HepG2 (cell line): Measurements from ENCODE around the gene CA10. TPM values are rescaled to one million over a fixed set of nuclear protein-coding genes. Genes with fewer than 3 reads are reported as not detected.

ENCODE experiments used
- ATAC-seq: fragments of 200-7000 bp; cut with Tn5 transposase; 3 replicates; pipeline ENCODE4 v1.9.1; 2020; ENCODE audit warnings: mild to moderate bottlenecking, moderate library complexity
- BruUV-seq: library from RNA; stranded (reverse); fragments of 400-500 nt; replicated peaks from 2 replicates; lab custom pipeline; 2021; lab: Mats Ljungman, UMichigan
- CTCF ChIA-PET: fragments of 300-600 bp; formaldehyde crosslinking; extraction: SDS; loops from one replicate; lab custom pipeline; 2021; ENCODE audit warnings: low total read pairs, inconsistent platforms, low intra/inter-chr PET ratio; lab: Yijun Ruan, JAX
- POLR2A ChIA-PET: fragments of 350-600 bp; sonication (Branson Sonifier 250); formaldehyde crosslinking; loops from one replicate; lab custom pipeline; 2020; ENCODE audit warnings: antibody characterized with exemption, inconsistent platforms; lab: Yijun Ruan, JAX
- DNase-seq: peaks from one replicate; pipeline ENCODE4 v3.0.0-alpha.2; 2015; ENCODE audit warnings: low spot score
- FAIRE-seq: peaks from 3 replicates; lab custom pipeline; 2011; peaks lifted over from hg19 to GRCh38; lab: Jason Lieb, UNC
- H2AFZ ChIP-seq: one replicate; pipeline ENCODE4 v1.6.1; 2011; ENCODE audit warnings: low read length, inconsistent platforms
- H3K27ac ChIP-seq: fragments of 300-600 bp; 3 replicates; pipeline ENCODE4 v1.8.0; 2011; ENCODE audit warnings: mixed run types, mild to moderate bottlenecking, mixed read lengths, low read length, inconsistent platforms; ENCODE audit not compliant: insufficient read depth; ENCODE audit errors: extremely low read length
- H3K27me3 ChIP-seq, 2 experiments: fragments of 200-600 bp in 1 of 2; 2 replicates in 1 of 2; 3 replicates in 1 of 2; pipeline versions ENCODE4 v1.6.0 to v1.8.0; 2011; ENCODE audit warnings: low read length in 2 of 2, mild to moderate bottlenecking in 2 of 2, moderate library complexity in 2 of 2, inconsistent platforms in 1 of 2; ENCODE audit not compliant: insufficient read depth in 2 of 2, control insufficient read depth in 1 of 2
- H3K36me3 ChIP-seq, 2 experiments: fragments of 200-600 bp in 1 of 2; replicated peaks in 1 of 2; 2 replicates in 1 of 2; 3 replicates in 1 of 2; pipeline versions ENCODE4 v1.5.1 to v1.8.0; 2011; ENCODE audit warnings: low read length in 2 of 2, inconsistent platforms in 1 of 2; ENCODE audit not compliant: insufficient read depth in 2 of 2, control insufficient read depth in 1 of 2
- H3K4me1 ChIP-seq: 2 replicates; pipeline ENCODE4 v1.5.1; 2012; ENCODE audit warnings: low read length, inconsistent platforms; ENCODE audit not compliant: insufficient read depth
- H3K4me2 ChIP-seq: 2 replicates; pipeline ENCODE4 v1.6.0; 2011; ENCODE audit warnings: low read depth, low read length, inconsistent platforms
- H3K4me3 ChIP-seq, 3 experiments: fragments of 200-600 bp in 1 of 3; sonication (generic), shearing (Covaris generic) in 1 of 3; replicated peaks in 1 of 3; 2 replicates each; pipeline ENCODE4 v1.5.1; 2011 to 2016; ENCODE audit warnings: low read length in 3 of 3, inconsistent platforms in 2 of 3, low read depth in 2 of 3, mild to moderate bottlenecking in 2 of 3, control low read depth in 1 of 3, mixed read lengths in 1 of 3; ENCODE audit not compliant: insufficient read depth in 1 of 3
- H3K79me2 ChIP-seq: one replicate; pipeline ENCODE4 v1.6.1; 2011; ENCODE audit warnings: low read length, inconsistent platforms; ENCODE audit not compliant: insufficient read depth
- H3K9ac ChIP-seq: 2 replicates; pipeline ENCODE4 v1.6.0; 2011; ENCODE audit warnings: mild to moderate bottlenecking, low read depth, low read length, inconsistent platforms; ENCODE audit not compliant: insufficient read depth
- H3K9me3 ChIP-seq: 2 replicates; pipeline ENCODE4 v1.5.1; 2012; ENCODE audit warnings: mild to moderate bottlenecking, low read length
- H4K20me1 ChIP-seq: 2 replicates; pipeline ENCODE4 v1.6.0; 2011; ENCODE audit warnings: inconsistent platforms, mild to moderate bottlenecking, low read length, moderate library complexity; ENCODE audit not compliant: insufficient read depth
- ATRX ChIP-seq: sonication (generic); formaldehyde crosslinking; IDR thresholded peaks from 2 replicates; pipeline ENCODE4 v1.4.0; 2020; ENCODE audit warnings: missing genetic modification reagents, borderline replicate concordance
- HCFC1 ChIP-seq: fragments of 150-350 bp; IDR thresholded peaks from 2 replicates; pipeline ENCODE4 v1.6.1; 2014; ENCODE audit warnings: low read depth, low read length
- IKZF1 ChIP-seq: fragments of 450-650 bp; IDR thresholded peaks from 2 replicates; pipeline ENCODE4 v1.7.1; 2016
- KDM1A ChIP-seq: IDR thresholded peaks from 2 replicates; pipeline ENCODE4 v1.6.1; 2016; ENCODE audit warnings: missing compliant biosample characterization
- KDM2A ChIP-seq: sonication (generic); formaldehyde crosslinking; IDR thresholded peaks from 2 replicates; pipeline ENCODE4 v1.4.0; 2020; ENCODE audit warnings: low read depth, missing genetic modification reagents, borderline replicate concordance
- LRRFIP1 ChIP-seq: sonication (generic); formaldehyde crosslinking; conservative IDR thresholded peaks from 2 replicates; pipeline ENCODE4 v1.4.0; 2020; ENCODE audit warnings: missing genetic modification reagents
- MLLT10 ChIP-seq: sonication (generic); formaldehyde crosslinking; IDR thresholded peaks from 2 replicates; pipeline ENCODE4 v1.4.0; 2020; ENCODE audit warnings: missing genetic modification reagents
- TCF7L2 ChIP-seq: IDR thresholded peaks from 2 replicates; pipeline ENCODE4 v1.6.1; 2011; ENCODE audit warnings: mild to moderate bottlenecking, low read depth, low read length, moderate library complexity
- WIZ ChIP-seq: sonication (generic); formaldehyde crosslinking; IDR thresholded peaks from 2 replicates; pipeline ENCODE4 v1.5.1; 2020; ENCODE audit warnings: mild to moderate bottlenecking, missing genetic modification reagents
- ZBTB26 ChIP-seq: IDR thresholded peaks from 2 replicates; pipeline ENCODE4 v1.6.1; 2016; ENCODE audit warnings: missing compliant biosample characterization, missing genetic modification reagents, borderline replicate concordance
- ZNF367 ChIP-seq: sonication (generic); formaldehyde crosslinking; IDR thresholded peaks from 2 replicates; pipeline ENCODE4 v1.4.0; 2020; ENCODE audit warnings: missing genetic modification reagents, borderline replicate concordance
- ZNF484 ChIP-seq: sonication (generic); formaldehyde crosslinking; IDR thresholded peaks from 2 replicates; pipeline ENCODE4 v1.5.1; 2020; ENCODE audit warnings: mild to moderate bottlenecking, low read depth, missing genetic modification reagents, borderline replicate concordance
- ZNF543 ChIP-seq: sonication (generic); formaldehyde crosslinking; IDR thresholded peaks from 2 replicates; pipeline ENCODE4 v1.4.0; 2020; ENCODE audit warnings: mild to moderate bottlenecking, missing genetic modification reagents
- ZNF616 ChIP-seq: sonication (generic); formaldehyde crosslinking; IDR thresholded peaks from 2 replicates; pipeline ENCODE4 v1.5.0; 2020; ENCODE audit warnings: low read depth, mild to moderate bottlenecking, missing genetic modification reagents
- ZNF766 ChIP-seq: sonication (generic); formaldehyde crosslinking; IDR thresholded peaks from 2 replicates; pipeline ENCODE4 v1.5.0; 2020; ENCODE audit warnings: missing genetic modification reagents, borderline replicate concordance
- WGBS: methylation state at CpG from one replicate; pipeline ENCODE4 v1.1.6; 2017; ENCODE audit warnings: low lambda C conversion rate; 5-methylcytosine and 5-hydroxymethylcytosine counted together
- in situ Hi-C: cut with HindIII; loops from 2 replicates; pipeline ENCODE4 v1.10.0; 2017; ENCODE audit warnings: low pct_unique_long_range_greater_than_20kb; ENCODE audit not compliant: extremely low pct_ligation_motif_present
- intact Hi-C: fragments of 100-400 bp; cut with micrococcal nuclease; formaldehyde crosslinking; loops from one replicate; pipeline ENCODE4 v1.10.0; 2022; ENCODE audit not compliant: unreplicated experiment
- polyA plus RNA-seq, 8 experiments: library from polyadenylated mRNA; depleted of rRNA in 3 of 8; stranded (reverse) in 7 of 8; unstranded in 1 of 8; fragments of >200 nt; fragmentation: Illumina TruSeq in 4 of 8; extraction: Trizol in 4 of 8; gene quantifications; 2 replicates each; pipeline versions ENCODE4 v1.2.1 to v1.2.3, GENCODE V29; 2011 to 2016; ENCODE audit warnings: low read depth in 4 of 8, missing spikeins in 1 of 8, mixed read lengths in 1 of 8; ENCODE audit not compliant: insufficient read depth in 1 of 8
- total RNA-seq, 5 experiments: library from RNA; depleted of rRNA; stranded (reverse); fragments of >200 nt; fragmentation: Illumina TruSeq; extraction: Trizol; gene quantifications; 2 replicates each; pipeline ENCODE4 v1.2.3, GENCODE V29; 2016; ENCODE audit warnings: low read depth in 1 of 5
- TF ChIP-seq, protein P1 (sequence below): sonication (generic); formaldehyde crosslinking; IDR thresholded peaks from 2 replicates; pipeline ENCODE4 v1.5.1; 2020; ENCODE audit warnings: mild to moderate bottlenecking, missing genetic modification reagents, borderline replicate concordance

The CA10 gene
- total and polyA plus RNA-seq, 2 of the 13 experiments (the other 11 are each of a cell fraction or from before 2014, with no cell fraction given) = not detected

GRCh38 chr17:51668963-51669246 is 489.6 kb downstream of the CA10 start:
- H3K9ac ChIP-seq = no peak overlapping the region
- H3K4me1 ChIP-seq = no peaks in the 10 kb centered on the region
- DNase-seq (no peak), ATAC-seq (no peak), FAIRE-seq (no peak)
- intact Hi-C loops = no loop called here
- no peaks in the 10 kb centered on the region for H3K9me3 ChIP-seq
- H4K20me1 ChIP-seq = no peaks in the 10 kb centered on the region
- 64% methylated on average over 8 of the region's 11 CpGs for WGBS
- no peak overlapping the region for H3K4me2 ChIP-seq
- no TSS peak for BruUV-seq
- H3K79me2 ChIP-seq = no peaks in the 10 kb centered on the region
- H3K27me3 ChIP-seq = no peaks in the 10 kb centered on the region
- TF ChIP-seq KDM2A (CRISPR knock-in tag) (no peak), TCF7L2 (no peak), ZNF543 (no peak), HCFC1 (no peak), ZNF484 (no peak), ZNF616 (CRISPR knock-in tag) (no peak), ZNF367 (CRISPR knock-in tag) (no peak), MLLT10 (CRISPR knock-in tag) (no peak), ZNF766 (CRISPR knock-in tag) (no peak), LRRFIP1 (CRISPR knock-in tag) (no peak), WIZ (CRISPR knock-in tag) (no peak), ATRX (CRISPR knock-in tag) (no peak), ZBTB26 (CRISPR knock-in tag) (no peak), KDM1A (CRISPR knock-in tag) (no peak), IKZF1 (no peak)
- TF ChIP-seq, protein P1, sequence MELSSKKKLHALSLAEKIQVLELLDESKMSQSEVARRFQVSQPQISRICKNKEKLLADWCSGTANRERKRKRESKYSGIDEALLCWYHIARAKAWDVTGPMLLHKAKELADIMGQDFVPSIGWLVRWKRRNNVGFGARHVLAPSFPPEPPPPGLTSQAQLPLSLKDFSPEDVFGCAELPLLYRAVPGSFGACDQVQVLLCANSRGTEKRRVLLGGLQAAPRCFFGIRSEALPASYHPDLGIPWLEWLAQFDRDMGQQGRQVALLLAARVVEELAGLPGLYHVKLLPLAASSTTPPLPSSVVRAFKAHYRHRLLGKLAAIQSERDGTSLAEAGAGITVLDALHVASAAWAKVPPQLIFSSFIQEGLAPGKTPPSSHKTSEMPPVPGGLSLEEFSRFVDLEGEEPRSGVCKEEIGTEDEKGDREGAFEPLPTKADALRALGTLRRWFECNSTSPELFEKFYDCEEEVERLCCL (CRISPR knock-in tag) = no peak
- no peak overlapping the region for H3K27ac ChIP-seq
- no peak overlapping the region for H3K4me3 ChIP-seq
- no peaks in the 10 kb centered on the region for H3K36me3 ChIP-seq
- POLR2A ChIA-PET = no interaction called here
- CTCF ChIA-PET = no interaction called here
- in situ Hi-C loops = no loop called here
- H2AFZ ChIP-seq = no peak overlapping the region
